ENCODE measurements around the gene ARID1B.

The ARID1B gene

GRCh38 chr6:156848533-156848932, 71.4 kb downstream of the ARID1B start:
- ChIA-PET POLR2A (interaction anchor here (1.3 kb wide), 1 partner anchor 70 kb away, joined by 3 read pairs; no protein-coding TSS in a partner anchor), CTCF (interaction anchor here (1.1 kb wide), 1 partner anchor 14 kb away, joined by 3 read pairs; no protein-coding TSS in a partner anchor)
- H3K27ac ChIP-seq (ENCODE audit: extremely low read depth, low read depth, low read length): peak overlapping the region; percentile 40
- H3K9me3 ChIP-seq (ENCODE audit: control insufficient read depth, insufficient read depth, low read depth, low read length): no peaks in the 10 kb centered on the region
- H3K4me1 ChIP-seq (ENCODE audit: control insufficient read depth, insufficient read depth, low read length): peaks cover 61% of the 10 kb centered on the region
- H3K36me3 ChIP-seq (ENCODE audit: control insufficient read depth in 2 of 2, insufficient read depth in 1 of 2, low read length in 2 of 2): no peaks in the 10 kb centered on the region
- H3K4me3 ChIP-seq (ENCODE audit: low read depth, low read length): no peak overlapping the region; the same call in 1 of the 2 replicates
- TF ChIP-seq IKZF3 (tag by site-specific recombination; IDR thresholded peaks at IDR 0.05) (peak; percentile 89), ZNF223 (tag by site-specific recombination; IDR thresholded peaks at IDR 0.05) (no peak), ZNF596 (tag by site-specific recombination; IDR thresholded peaks at IDR 0.05) (0 out of 2 replicates have a peak, but pooled peaks have one; percentile 16), ZBTB11 (tag by site-specific recombination; conservative IDR thresholded peaks at IDR 0.05; ENCODE audit: low read depth) (no peak), SCRT2 (tag by site-specific recombination; IDR thresholded peaks at IDR 0.05) (no peak), ZXDB (tag by site-specific recombination; IDR thresholded peaks at IDR 0.05) (0 out of 2 replicates have a peak, but pooled peaks have one; percentile 36), MYNN (tag by site-specific recombination; IDR thresholded peaks at IDR 0.05; ENCODE audit: borderline replicate concordance) (no peak), ZNF600 (tag by site-specific recombination; IDR thresholded peaks at IDR 0.05) (peak; percentile 46; the same call in 1 of the 2 replicates), KLF10 (tag by site-specific recombination; IDR thresholded peaks at IDR 0.05) (0 out of 2 replicates have a peak, but pooled peaks have one; percentile 9), MEIS1 (CRISPR knock-in tag; IDR thresholded peaks at IDR 0.05; ENCODE audit: borderline replicate concordance) (no peak), ZFP69B (tag by site-specific recombination; IDR thresholded peaks at IDR 0.05) (peak; percentile 74), ZNF510 (tag by site-specific recombination; IDR thresholded peaks at IDR 0.05; ENCODE audit: insufficient replicate concordance) (no peak), ZNF449 (tag by site-specific recombination; IDR thresholded peaks at IDR 0.05) (0 out of 2 replicates have a peak, but pooled peaks have one; percentile 4), ZNF837 (tag by site-specific recombination; IDR thresholded peaks at IDR 0.05) (no peak), ZIC2 (tag by site-specific recombination; IDR thresholded peaks at IDR 0.05) (0 out of 2 replicates have a peak, but pooled peaks have one; percentile 13), ZNF335 (tag by site-specific recombination; conservative IDR thresholded peaks at IDR 0.05) (peak; percentile 91), WT1 (tag by site-specific recombination; IDR thresholded peaks at IDR 0.05) (peak; percentile 79), ZNF394 (tag by site-specific recombination; IDR thresholded peaks at IDR 0.05; ENCODE audit: borderline replicate concordance) (no peak), TRIM28 (IDR thresholded peaks at IDR 0.05; ENCODE audit: borderline replicate concordance, low read length) (peak; percentile 70; the same call in 1 of the 2 replicates), ZNF37A (tag by site-specific recombination; IDR thresholded peaks at IDR 0.05) (0 out of 2 replicates have a peak, but pooled peaks have one; percentile 18), ZBTB17 (tag by site-specific recombination; IDR thresholded peaks at IDR 0.05) (peak; percentile 49; the same call in 1 of the 2 replicates), ZNF155 (tag by site-specific recombination; IDR thresholded peaks at IDR 0.05) (no peak), ZNF366 (tag by site-specific recombination; conservative IDR thresholded peaks at IDR 0.05) (0 out of 2 replicates have a peak, but pooled peaks have one; percentile 19), ZFP41 (tag by site-specific recombination; IDR thresholded peaks at IDR 0.05; ENCODE audit: borderline replicate concordance) (no peak)
- TF ChIP-seq, protein P1, sequence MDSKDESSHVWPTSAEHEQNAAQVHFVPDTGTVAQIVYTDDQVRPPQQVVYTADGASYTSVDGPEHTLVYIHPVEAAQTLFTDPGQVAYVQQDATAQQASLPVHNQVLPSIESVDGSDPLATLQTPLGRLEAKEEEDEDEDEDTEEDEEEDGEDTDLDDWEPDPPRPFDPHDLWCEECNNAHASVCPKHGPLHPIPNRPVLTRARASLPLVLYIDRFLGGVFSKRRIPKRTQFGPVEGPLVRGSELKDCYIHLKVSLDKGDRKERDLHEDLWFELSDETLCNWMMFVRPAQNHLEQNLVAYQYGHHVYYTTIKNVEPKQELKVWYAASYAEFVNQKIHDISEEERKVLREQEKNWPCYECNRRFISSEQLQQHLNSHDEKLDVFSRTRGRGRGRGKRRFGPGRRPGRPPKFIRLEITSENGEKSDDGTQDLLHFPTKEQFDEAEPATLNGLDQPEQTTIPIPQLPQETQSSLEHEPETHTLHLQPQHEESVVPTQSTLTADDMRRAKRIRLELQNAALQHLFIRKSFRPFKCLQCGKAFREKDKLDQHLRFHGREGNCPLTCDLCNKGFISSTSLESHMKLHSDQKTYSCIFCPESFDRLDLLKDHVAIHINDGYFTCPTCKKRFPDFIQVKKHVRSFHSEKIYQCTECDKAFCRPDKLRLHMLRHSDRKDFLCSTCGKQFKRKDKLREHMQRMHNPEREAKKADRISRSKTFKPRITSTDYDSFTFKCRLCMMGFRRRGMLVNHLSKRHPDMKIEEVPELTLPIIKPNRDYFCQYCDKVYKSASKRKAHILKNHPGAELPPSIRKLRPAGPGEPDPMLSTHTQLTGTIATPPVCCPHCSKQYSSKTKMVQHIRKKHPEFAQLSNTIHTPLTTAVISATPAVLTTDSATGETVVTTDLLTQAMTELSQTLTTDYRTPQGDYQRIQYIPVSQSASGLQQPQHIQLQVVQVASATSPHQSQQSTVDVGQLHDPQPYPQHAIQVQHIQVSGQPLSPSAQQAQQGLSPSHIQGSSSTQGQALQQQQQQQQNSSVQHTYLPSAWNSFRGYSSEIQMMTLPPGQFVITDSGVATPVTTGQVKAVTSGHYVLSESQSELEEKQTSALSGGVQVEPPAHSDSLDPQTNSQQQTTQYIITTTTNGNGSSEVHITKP (tag by site-specific recombination; IDR thresholded peaks at IDR 0.05): peak; percentile 93
- TF ChIP-seq, protein P2, sequence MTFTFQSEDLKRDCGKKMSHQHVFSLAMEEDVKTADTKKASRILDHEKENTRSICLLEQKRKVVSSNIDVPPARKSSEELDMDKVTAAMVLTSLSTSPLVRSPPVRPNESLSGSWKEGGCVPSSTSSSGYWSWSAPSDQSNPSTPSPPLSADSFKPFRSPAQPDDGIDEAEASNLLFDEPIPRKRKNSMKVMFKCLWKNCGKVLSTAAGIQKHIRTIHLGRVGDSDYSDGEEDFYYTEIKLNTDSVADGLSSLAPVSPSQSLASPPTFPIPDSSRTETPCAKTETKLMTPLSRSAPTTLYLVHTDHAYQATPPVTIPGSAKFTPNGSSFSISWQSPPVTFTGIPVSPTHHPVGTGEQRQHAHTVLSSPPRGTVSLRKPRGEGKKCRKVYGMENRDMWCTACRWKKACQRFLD (tag by site-specific recombination; IDR thresholded peaks at IDR 0.05): no peak
- TF ChIP-seq, protein P3, sequence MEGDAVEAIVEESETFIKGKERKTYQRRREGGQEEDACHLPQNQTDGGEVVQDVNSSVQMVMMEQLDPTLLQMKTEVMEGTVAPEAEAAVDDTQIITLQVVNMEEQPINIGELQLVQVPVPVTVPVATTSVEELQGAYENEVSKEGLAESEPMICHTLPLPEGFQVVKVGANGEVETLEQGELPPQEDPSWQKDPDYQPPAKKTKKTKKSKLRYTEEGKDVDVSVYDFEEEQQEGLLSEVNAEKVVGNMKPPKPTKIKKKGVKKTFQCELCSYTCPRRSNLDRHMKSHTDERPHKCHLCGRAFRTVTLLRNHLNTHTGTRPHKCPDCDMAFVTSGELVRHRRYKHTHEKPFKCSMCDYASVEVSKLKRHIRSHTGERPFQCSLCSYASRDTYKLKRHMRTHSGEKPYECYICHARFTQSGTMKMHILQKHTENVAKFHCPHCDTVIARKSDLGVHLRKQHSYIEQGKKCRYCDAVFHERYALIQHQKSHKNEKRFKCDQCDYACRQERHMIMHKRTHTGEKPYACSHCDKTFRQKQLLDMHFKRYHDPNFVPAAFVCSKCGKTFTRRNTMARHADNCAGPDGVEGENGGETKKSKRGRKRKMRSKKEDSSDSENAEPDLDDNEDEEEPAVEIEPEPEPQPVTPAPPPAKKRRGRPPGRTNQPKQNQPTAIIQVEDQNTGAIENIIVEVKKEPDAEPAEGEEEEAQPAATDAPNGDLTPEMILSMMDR (tag by site-specific recombination; IDR thresholded peaks at IDR 0.05): no peak

Measured in HEK293 (cell line).